GM18507 (cell line): ENCODE results near the gene TAF5L.
"Not testable (repeated sequence)": the region's sequence is repeated elsewhere in the genome, so short reads cannot be mapped to it uniquely, and the experiment has no call there.

Experiments
- DNase-seq: peaks from one replicate; pipeline ENCODE4 v3.0.0; 2011; ENCODE audit warnings: low read depth; ENCODE audit not compliant: insufficient read length; ENCODE audit errors: extremely low spot score
- FAIRE-seq: peaks from 2 replicates; lab custom pipeline; 2011; peaks lifted over from hg19 to GRCh38; lab: Jason Lieb, UNC

TAF5L gene

DNA sequence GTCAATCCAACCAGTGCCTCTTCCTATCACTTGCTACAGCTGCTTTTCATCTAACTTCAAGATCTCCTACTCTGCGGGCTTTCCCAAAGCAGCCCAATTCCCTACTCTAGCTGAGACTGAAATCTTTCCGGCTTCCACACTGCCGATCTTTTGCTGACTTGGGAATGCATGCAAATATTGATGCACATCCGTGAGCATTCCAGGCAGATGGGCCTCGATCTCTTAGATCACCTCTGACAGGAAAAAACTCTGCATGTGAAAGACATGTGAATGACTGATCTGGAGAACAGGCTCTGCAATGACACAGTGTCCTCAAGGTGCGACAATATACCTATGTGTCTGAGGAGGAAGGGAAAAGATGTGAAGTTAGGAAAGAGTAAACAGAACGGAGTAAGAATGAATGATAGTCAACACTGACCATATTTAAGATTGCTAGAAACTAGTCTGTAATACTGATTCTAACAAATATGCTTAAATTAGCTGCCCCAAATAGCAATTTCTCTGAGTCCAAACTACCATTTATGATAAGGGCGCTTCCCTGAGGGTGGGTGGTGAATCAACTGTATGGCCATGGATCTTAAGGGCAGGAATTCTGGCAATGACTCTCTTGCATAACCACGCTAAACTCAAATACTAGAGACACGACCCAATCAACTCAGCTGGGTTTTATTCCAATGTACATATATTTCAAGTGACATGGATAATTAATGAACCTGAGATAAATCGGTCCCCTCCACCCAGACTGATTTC lies 8.4 kb downstream of the TAF5L start:
- FAIRE-seq (no peak), DNase-seq (no peak)

DNA sequence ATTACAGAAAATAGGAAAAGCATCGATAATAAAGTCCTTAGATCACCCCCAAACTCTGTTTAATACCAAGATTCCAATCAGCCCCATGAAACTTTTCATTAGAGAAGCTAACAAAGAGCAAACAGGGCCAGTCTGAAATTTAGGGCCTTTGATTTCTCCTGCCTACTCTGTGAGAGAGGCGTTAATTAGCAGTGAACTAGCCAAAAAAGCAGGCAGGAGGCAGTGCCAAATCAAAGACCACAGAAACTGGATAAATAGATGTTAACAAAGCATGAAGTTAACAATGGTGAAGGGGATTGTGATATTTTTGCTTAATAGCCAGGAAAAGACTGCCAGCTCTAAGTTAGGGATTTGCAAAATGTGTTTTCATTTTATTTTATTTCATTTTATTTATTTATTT lies 11.2 kb downstream of the TAF5L start:
- no peak for DNase-seq
- no peak for FAIRE-seq

DNA sequence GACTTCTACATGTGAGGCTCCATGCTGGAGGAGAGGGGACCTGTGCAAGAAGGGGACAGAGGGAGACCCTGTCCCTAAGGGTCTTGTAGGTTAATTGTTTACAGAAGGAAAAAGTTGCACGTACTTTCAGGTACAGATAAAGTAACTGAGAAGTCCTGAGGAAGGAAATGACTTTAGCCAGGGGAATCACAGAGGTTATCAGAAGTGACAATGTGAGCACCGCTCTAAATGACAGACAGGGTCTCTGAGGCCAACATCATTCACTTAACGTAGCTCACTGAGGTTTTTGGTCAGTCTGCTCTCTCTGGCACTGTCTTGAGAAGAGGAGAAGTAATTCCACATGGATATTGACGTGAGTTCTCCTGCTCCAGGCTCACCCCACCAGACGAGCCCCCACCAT lies 12.0 kb downstream of the TAF5L start:
- FAIRE-seq (no peak), DNase-seq (no peak)

DNA sequence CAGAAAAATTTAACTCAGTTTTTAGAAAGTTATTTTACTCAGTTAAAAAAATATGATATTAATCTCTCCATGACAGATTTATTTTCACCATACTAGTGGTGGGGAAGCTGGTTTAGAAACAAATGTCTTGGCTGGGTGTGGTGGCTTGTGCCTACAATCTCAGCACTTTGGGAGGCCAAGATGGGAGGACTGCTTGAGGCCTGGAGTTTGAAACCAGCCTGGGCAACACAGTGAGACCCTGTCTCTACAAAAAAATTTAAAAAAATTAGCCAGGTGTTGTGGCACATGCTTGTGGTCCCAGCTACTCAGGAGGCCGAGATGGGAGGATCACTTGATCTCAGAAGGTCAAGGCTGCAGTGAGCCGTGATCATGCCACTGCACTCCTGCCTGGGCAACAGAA lies 17.3 kb downstream of the TAF5L start:
- FAIRE-seq (no peak), DNase-seq (no peak)

DNA sequence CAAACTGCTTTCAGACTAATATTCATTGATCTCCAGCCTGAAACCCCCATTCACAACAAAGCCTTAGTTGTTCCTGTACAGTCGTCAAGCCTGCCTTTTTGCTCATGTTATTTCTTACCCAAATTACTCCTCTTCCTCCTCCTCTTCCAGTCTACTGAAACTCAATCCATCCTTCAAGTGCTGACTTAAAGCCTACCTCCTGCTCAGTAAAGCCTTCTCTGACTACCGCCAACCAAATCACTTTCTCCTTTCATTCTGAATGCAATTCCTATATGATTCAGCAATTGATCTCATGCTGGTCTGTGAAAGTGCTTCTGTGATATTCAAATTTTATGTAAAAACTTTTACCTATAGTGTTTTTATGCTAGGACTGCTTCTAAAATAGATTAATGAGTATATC lies 18.6 kb downstream of the TAF5L start:
- FAIRE-seq (no peak), DNase-seq (no peak)

DNA sequence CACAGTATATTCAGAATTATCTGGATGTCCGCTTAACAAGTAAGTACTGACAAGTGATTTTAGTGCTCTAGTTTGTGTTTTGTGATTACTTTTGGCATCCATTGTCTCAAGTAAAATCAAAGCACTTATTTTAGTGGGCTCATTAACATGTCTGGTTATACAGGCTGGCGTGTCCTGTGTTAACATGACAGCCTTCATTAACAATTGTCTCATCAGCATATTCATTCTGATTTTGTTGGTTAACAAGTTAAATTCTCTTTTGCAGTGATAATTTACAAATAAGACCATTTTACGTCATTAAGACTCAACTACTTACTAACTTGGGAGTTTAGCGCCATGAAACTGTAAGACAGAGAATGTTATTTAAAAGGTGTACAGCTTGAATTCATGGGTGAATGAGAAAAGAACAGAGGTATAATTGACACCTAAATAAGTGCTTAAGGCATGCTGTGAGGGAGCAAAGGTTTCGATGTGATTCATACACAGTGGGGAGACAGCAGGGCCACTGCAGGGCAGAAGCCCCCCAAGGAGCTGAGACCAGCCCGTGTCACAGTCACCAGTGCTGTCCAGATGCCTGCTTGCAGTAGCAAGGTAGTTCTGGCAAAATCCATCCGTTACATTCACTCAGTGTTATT lies 22.4 kb downstream of the TAF5L start:
- DNase-seq: no peak
- FAIRE-seq: no peak

DNA sequence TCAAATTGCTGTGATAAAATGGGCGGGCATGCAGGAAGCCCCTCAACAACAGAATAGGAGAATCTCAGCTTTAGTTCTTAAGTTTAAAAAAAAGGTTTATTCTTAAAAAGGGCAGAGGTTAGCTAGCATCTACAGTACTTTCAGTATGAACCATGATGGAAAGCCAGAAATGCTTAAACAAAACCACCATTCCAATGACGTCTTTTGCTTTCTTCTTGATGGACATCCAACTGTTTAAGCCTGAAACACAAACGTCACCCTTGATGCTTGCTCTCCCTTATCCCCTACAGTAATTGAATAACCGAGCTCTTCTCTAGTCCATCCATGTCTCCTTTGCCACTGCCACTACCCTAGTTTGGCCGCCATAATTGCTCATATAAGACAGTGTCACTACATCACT lies 25.7 kb downstream of the TAF5L start:
- FAIRE-seq (no peak), DNase-seq (no peak)

DNA sequence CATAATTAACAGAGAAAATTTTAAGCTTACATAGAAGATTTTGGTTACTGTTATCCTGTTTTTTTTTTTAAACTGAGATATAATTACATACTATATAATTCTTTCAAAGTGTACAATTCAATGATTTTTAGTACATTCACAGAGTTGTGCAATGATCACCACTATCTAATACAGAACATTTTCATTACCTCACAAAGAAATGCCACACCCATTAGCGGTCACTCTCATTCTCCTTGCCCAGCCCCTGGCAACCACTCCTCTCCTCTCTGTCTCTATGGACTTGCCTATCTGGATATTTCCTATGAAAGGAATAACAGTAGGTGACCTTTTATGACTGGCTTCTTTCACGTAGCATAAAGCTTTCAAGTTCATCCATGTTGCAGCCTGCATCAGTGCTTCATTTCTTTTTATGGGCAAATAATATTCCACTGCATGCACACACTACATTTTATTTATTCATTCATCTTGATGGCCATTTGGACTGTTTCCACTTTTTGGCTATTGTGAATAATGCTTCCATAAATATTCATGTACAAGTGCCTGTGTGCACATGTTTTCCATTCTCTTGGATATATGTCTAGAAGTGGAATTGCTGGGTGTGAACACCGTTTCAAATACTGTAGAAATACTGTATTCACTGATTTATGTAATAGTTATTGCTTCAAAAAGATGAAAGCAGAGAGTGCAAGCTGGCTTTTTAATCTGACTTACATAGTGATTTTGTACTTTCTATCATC lies 26.5 kb downstream of the TAF5L start:
- no peak for DNase-seq
- no peak for FAIRE-seq

DNA sequence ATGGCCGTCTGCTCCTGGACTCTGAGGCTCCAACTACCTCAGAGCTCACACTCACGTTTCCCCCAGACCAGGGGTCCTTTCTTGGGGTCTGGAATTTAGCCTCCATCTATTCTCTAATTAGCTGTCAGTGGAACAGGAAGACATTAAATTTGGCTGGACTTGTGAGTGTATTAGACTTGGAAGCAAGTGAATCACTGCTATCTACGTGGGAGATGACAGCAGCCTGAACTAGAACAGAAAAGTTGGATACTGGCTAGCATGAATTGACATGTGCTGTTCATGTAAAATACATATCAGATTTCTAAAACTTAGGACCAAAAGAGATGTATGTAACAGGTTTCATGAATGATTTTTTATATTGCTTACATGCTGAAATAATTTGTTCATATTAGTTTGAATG lies 28.0 kb downstream of the TAF5L start:
- no peak for FAIRE-seq
- DNase-seq: no peak

DNA sequence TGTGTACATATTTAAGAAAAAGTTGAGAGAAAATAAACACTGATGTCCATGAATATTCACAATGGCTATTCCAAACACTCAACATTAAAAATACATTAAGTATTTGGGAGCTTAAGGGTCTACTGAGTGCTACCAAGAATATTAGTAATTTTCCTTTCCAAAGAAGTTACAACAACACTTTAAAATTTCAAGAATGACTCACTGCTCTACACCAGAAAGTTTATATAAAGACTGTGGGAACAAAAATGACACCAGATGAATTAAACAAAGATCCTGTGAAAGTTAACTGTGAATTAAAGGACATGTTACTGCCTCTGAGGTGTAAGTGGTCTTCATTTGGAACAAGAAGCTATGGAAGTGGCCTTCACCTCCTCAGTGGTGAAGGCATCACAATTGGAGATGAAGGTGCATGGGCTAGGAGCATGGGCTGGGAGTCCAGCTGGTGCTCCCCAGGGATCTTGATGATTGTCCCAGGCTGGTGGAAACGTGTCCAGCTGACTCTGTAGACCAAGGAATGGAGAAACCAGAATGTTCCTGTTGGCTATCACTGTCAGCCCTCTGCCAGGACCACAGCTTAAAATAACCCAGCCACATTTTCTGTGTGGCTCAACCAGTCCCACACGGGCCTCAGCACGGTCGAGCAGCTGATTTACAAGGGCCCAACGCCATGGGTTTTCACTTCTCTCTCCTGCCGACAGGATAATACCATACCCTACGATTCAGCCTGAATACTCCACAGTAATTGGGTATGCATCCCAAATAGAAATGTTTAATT lies 28.8 kb downstream of the TAF5L start:
- no peak for FAIRE-seq
- DNase-seq: no peak

DNA sequence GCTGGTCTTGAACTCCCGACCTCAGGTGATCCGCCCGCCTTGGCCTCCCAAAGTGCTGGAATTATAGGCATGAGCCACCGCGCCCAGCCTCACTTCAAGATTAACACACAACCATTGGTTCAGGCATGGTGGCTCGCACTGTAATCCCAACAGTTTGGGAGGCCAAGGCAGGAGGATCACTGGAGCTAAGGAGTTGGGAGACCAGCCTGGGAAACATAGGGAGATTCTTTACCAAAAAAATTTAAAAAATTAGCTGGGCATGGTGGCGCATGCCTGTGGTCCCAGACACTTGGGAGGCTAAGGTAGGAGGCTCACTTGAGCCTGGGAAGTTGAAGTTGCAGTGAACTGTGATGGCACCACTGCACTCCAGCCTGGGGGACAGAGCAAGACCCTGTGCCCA lies 30.0 kb downstream of the TAF5L start:
- not testable (repeated sequence) for FAIRE-seq, DNase-seq

DNA sequence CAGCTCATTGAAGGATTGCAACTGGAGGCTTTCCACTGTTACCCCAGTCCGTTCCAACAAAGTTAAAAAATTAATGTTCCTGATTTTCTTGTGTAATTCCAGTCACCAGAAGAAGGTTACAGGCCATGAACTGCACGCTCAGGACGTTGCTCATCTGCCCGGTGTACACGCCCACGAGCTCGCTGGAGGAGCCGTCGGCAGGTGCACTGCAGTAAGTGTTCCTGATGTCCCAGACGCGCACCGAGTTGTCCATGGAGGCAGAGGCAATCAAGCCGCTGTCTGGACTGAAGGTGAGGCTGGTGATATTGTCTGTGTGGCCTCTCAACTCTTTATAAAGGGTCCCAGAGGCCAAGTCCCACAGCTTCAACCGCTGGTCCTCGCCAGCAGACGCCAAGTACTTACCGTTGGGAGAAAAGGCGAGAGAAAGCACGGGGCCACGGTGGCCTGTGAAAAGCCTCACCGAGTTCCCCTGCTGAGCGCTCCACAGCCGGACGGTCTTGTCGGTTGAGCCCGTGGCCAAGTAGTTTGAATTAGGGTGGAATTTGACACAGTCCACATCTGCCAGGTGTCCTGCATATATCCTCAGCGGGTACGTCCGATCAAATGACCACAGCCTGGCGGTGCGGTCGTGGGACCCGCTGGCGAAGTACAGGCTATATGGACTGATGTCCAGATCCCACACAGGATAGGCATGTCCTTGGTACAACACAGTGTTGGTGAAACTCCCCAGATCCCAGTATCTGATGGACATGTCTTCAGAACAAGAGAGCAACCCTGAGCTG lies 31.5 kb downstream of the TAF5L start:
- no peak for FAIRE-seq
- no peak for DNase-seq

DNA sequence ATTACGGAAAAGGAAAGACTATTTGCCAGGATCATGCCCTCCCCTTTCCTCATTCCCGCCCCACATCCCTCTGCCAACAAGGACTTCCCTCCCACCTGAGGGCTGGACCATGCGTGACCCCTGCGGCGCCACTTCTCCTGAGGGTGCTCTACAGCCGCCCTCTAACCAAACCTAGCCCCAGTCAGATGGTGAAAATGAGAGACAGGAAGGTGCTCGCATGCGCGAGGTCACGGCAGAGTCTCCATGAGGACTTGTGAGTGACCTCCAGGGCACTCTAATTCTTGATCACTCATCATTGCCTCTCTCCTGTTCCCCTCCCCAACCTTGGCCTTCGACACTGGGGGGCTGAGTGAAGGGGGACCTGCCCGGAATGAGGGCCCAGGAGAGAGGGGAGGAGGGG lies 32.1 kb downstream of the TAF5L start:
- FAIRE-seq: no peak

DNA sequence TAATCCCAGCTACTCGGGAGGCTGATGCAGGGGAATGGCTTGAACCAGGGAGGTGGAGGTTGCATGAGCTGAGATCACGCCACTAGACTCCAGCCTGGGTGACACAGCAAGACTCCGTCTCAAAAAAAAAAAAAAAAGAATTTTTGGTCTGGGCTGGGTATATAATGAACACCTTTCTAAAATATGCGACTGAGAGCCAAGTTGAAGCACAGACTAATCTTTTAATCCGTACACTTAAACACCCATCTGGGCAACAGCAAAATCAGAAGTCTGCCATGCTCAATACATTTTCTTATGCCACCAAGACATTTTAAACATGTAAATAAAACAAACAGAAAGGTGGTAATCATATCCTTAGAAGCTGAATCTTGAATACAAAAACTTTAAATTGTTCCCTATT lies 35.8 kb downstream of the TAF5L start:
- FAIRE-seq: no peak
- no peak for DNase-seq

More for the DNA sequence above, 32.1 kb downstream of the TAF5L start:
- DNase-seq: no peak

DNA sequence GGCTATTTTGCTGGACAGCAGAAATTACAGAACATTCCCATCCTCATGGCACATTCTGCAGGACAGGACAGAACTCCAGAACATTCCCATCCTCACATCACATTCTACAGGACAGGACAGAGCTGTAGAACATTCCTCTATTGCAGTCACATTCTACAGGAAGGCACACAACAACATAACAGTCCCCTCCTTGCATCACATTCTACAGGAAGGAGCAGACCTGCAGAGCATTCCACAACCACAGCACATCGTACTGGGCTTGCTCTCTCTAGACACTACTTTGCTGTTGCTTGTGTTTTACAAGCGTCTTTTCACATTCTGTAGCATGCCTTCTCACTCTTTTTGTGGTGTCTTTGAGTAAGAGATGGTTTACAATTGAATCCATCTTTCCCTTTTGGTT lies 40.6 kb downstream of the TAF5L start:
- DNase-seq (no peak), FAIRE-seq (no peak)

DNA sequence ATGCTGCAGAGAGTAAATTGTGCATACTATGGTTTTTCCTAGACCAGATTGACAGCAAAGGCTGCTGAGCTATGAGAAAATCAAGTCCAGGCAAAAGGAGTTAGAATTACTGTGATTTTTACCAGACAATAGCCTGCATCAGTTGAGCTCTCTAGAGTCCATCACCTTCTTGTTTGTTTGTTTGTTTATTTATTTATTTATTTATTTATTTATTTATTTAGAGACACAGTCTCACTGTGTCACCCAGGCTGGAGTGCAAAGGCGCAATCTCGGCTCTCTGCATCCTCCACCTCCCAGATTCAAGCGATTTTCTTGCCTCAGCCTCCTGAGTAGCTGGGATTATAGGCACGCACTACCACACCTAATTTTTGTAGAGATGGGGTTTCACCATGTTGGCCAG lies 43.2 kb downstream of the TAF5L start:
- FAIRE-seq: no peak

DNA sequence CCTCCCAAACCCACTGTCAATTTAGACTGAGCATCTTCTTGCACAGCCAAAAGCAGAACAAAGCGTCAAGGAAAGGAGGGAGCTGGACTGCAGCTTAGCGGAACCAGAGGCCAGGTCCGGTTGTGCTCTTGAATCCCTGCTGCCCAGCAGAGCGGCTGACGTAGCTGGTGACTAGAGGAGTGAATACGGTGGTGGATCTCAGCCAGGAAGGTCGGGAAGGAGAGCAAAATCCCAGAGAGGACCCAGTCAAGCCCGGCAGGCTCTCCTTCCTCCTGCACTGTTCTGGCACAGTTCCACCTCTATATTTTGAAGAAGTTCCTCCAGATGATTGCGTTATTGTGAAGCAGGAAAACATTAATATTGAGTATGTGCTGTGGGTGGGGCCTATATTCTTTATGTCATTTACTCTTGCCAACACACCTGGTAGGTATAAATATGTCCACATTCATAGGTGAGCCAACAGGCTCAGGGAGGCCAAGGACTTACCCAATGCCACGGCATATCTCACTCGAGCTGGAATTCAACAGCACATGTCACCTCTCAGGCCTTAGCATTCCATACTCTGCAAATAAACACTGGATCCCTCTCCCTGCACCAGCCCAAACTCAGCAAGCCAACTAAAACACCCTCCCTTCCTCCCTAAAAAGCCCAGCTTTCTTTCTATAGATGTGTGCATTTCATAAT lies 43.8 kb downstream of the TAF5L start:
- FAIRE-seq: no peak
- DNase-seq: no peak

More for the DNA sequence above, 43.2 kb downstream of the TAF5L start:
- DNase-seq: no peak

DNA sequence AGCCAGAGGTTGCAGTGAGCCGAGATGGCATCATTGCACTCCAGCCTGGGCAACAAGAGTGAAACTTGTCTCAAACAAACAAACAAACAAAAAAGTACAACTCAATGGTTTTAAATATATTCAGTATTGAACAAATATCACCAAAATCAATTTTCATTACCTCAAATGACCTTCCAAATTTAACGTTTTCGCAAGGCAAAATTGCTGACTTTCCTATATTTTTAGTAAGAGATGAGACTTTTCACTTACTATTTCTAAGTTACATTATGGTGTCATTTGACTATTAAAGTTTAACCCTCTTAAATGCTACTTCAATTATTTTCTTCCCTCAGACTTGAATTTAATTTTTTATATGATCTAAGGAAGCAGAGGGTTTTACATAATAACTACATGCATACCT lies 44.4 kb downstream of the TAF5L start:
- no peak for DNase-seq
- FAIRE-seq: no peak
